ENCODE data around the gene RPS21. TPM values are rescaled to one million over a fixed set of nuclear protein-coding genes. Genes with fewer than 3 reads are reported as not detected.
A peak's percentile ranks its signal among the peaks of the same experiment; 100 is the strongest.

The RPS21 gene
- 3,142 and 3,675 TPM in 2 replicates for total RNA-seq (2014; rRNA removed; shearing (Covaris generic))

- DNase-seq = peak; percentile 99
- Histone ChIP-seq H3K9me3 (replicated peaks) (no peaks in the 10 kb centered on the region), H3K27me3 (no peaks in the 10 kb centered on the region), H3K4me3 (peak within 1 kb of the TSS; percentile 89), H3K27ac (peak within 1 kb of the TSS; percentile 70), H3K4me1 (peaks cover 5% of the 10 kb centered on the region; the same call in 1 of the 2 replicates), H3K36me3 (peaks cover 33% of the 10 kb centered on the region)
These were observed at the start of gene RPS21 for GRCh38 chr20:62386383-62387218. Gene RPS21 (plus strand): TSS chr20:62387103. CDS start chr20:62387339, 236 bp downstream.

DNA sequence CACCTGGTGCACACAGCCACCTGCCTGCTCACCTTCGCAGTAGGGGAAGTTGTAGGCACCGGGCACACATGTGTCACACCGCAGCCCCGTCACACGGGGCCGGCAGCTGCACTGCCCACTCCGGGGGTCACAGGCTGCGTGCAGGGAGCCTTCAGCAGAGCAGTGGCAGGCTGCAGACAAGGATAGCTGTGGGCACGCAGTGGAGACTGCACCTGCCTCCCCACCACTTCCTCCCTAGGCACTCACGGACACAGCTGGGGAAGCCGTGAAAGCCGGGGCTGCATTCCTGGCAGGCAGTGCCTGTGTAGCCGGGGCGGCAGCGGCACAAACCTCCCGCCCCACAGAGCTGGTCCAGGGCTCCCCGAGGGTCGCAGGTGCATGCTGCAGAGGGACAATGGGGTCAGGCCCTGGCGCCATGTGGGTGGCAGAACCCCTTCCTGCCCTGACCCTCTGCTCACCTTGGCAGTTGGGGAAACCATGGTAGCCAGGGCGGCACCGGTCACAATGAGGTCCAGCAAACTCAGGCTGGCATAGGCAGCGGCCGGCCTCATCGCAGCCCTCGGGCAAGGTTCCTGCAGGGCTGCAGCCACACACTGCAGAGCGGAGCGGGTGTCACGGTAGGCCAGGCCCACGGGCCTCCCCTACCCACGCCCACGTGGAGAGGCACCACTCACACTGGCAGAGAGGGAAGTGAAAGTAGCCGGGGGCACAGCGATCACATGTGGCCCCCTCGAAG lies 49.2 kb upstream of the RPS21 start:
- Histone ChIP-seq H3K36me3 (peaks cover 32% of the 10 kb centered on the region; the same call in 1 of the 2 replicates), H3K4me3 (no peak overlapping the region), H3K27me3 (no peaks in the 10 kb centered on the region), H3K27ac (no peak overlapping the region), H3K4me1 (no peaks in the 10 kb centered on the region), H3K9me3 (replicated peaks) (no peaks in the 10 kb centered on the region; the same call in 1 of the 2 replicates)
- no peak for DNase-seq

DNA sequence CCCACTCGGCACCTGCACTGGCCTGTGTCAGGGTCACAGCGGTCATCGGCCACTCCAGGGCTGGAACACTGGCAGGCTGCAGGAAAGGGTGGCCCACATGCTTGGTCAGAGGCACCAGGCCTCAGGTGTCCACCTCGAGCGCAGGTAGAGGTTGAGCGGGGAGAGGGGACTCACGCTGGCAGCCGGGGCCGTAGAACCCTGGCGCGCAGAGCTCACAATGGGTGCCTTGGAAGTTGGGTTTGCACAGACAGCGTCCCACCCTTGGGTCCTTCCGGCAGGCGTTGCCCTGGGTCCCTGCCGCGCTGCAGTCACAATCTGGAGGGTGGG lies 48.6 kb upstream of the RPS21 start:
- no peaks in the 10 kb centered on the region for H3K4me1 ChIP-seq
- H3K9me3 ChIP-seq (replicated peaks) = no peaks in the 10 kb centered on the region; the same call in 1 of the 2 replicates
- H3K27me3 ChIP-seq = no peaks in the 10 kb centered on the region
- no peak overlapping the region for H3K27ac ChIP-seq
- H3K36me3 ChIP-seq = peaks cover 33% of the 10 kb centered on the region; the same call in 1 of the 2 replicates
- no peak overlapping the region for H3K4me3 ChIP-seq
- no peak for DNase-seq

DNA sequence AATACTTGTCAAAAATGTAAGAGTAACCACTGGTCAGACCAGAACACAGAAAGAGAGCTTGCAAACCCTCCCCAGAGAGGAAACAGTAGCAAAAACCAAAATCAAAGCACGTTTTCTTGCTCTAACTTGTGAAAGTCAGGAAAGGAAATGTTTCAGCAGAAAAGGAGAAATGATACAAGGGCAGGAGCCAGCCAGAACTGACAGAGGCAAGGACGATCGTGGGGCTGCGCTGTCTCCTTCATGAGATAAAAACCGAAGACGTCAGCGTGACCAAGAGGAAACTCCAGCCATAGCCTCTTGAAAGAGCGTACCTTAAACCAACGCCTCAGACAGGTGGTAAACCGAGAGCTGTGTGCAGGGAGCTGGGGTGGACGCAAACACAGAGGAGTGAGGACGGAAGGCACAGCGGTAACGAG lies 47.2 kb upstream of the RPS21 start:
- H3K27me3 ChIP-seq = no peaks in the 10 kb centered on the region
- no peak for DNase-seq
- no peak overlapping the region for H3K27ac ChIP-seq
- H3K36me3 ChIP-seq = peaks cover 35% of the 10 kb centered on the region
- H3K4me3 ChIP-seq = no peak overlapping the region
- no peaks in the 10 kb centered on the region for H3K4me1 ChIP-seq
- no peaks in the 10 kb centered on the region; the same call in 1 of the 2 replicates for H3K9me3 ChIP-seq (replicated peaks)

- no peaks in the 10 kb centered on the region for H3K27me3 ChIP-seq
- no peaks in the 10 kb centered on the region; the same call in 1 of the 2 replicates for H3K9me3 ChIP-seq (replicated peaks)
- peaks cover 33% of the 10 kb centered on the region for H3K36me3 ChIP-seq
- no peak for DNase-seq
- no peak overlapping the region for H3K4me3 ChIP-seq
- H3K4me1 ChIP-seq = peaks cover 9% of the 10 kb centered on the region
- no peak overlapping the region for H3K27ac ChIP-seq
These were observed 44.0 kb upstream of the RPS21 start for GRCh38 chr20:62342910-62343309.

DNA sequence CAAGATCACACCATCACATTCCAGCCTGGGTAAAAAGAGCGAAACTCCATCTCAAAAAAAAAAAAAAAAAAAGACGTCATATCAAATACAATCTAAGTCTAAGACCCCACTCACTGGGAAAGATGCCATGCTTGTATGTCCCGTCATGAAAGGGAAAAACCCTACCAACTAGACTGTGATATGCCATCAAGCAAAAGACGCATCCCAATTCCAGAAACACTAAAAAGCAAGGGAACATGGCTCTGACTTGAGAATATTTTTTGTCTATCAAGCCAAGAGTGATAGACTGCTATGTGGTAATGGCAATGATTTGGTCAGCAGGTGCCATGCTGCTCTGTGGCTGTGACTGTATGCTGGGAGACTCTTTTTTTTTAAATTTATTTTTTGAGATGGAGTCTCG lies 42.8 kb upstream of the RPS21 start:
- Histone ChIP-seq H3K4me3 (no peak overlapping the region), H3K36me3 (peaks cover 32% of the 10 kb centered on the region), H3K27me3 (no peaks in the 10 kb centered on the region), H3K4me1 (peaks cover 9% of the 10 kb centered on the region), H3K27ac (no peak overlapping the region), H3K9me3 (replicated peaks) (peaks cover 5% of the 10 kb centered on the region; the same call in 1 of the 2 replicates)
- no peak for DNase-seq

GRCh38 chr20:62344782-62345181 lies 42.1 kb upstream of the RPS21 start:
- DNase-seq = no peak
- Histone ChIP-seq H3K4me3 (no peak overlapping the region), H3K27ac (no peak overlapping the region), H3K27me3 (no peaks in the 10 kb centered on the region), H3K36me3 (peaks cover 28% of the 10 kb centered on the region), H3K9me3 (replicated peaks) (peaks cover 5% of the 10 kb centered on the region; the same call in 1 of the 2 replicates), H3K4me1 (peaks cover 9% of the 10 kb centered on the region)

- H3K4me1 ChIP-seq = peaks cover 9% of the 10 kb centered on the region
These were observed 41.1 kb upstream of the RPS21 start for GRCh38 chr20:62345681-62346370.

GRCh38 chr20:62346398-62347150 lies 40.3 kb upstream of the RPS21 start:
- Histone ChIP-seq H3K9me3 (replicated peaks) (peaks cover 5% of the 10 kb centered on the region; the same call in 1 of the 2 replicates), H3K27me3 (no peaks in the 10 kb centered on the region)

More at GRCh38 chr20:62345681-62346370, 41.1 kb upstream of the RPS21 start:
- H3K4me3 ChIP-seq = no peak overlapping the region
- peaks cover 20% of the 10 kb centered on the region for H3K36me3 ChIP-seq
- DNase-seq = no peak
- H3K27me3 ChIP-seq = no peaks in the 10 kb centered on the region
- H3K27ac ChIP-seq = no peak overlapping the region
- peaks cover 5% of the 10 kb centered on the region; the same call in 1 of the 2 replicates for H3K9me3 ChIP-seq (replicated peaks)

GRCh38 chr20:62347151-62347404 lies 39.8 kb upstream of the RPS21 start:
- peaks cover 9% of the 10 kb centered on the region for H3K4me1 ChIP-seq
- H3K9me3 ChIP-seq (replicated peaks) = peaks cover 5% of the 10 kb centered on the region; the same call in 1 of the 2 replicates
- no peaks in the 10 kb centered on the region for H3K27me3 ChIP-seq
- peaks cover 21% of the 10 kb centered on the region for H3K36me3 ChIP-seq
- no peak overlapping the region for H3K27ac ChIP-seq
- no peak overlapping the region for H3K4me3 ChIP-seq
- no peak for DNase-seq

More at GRCh38 chr20:62346398-62347150, 40.3 kb upstream of the RPS21 start:
- H3K4me3 ChIP-seq = no peak overlapping the region
- H3K27ac ChIP-seq = no peak overlapping the region
- peaks cover 19% of the 10 kb centered on the region for H3K36me3 ChIP-seq
- no peak for DNase-seq
- peaks cover 9% of the 10 kb centered on the region for H3K4me1 ChIP-seq

DNA sequence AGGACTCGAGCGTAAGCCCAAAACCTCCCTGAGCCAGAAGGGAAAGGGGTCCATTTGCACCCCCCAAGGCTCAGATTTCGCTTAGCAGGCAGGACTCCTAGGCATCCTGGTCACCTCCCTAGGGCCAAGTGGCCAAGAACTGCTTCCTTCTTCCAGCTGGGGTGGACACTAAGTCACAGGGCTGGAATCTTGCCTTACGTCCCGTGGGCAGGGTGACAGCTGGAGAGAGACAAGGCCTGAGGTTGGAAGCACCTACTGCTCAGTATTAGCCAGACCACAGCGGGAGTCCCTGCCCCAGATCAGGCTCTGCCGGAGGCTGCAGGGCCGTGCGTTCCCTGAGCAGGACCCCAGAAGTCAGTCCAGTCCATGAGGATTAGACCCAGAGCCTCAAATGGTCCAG lies 39.5 kb upstream of the RPS21 start:
- peaks cover 5% of the 10 kb centered on the region; the same call in 1 of the 2 replicates for H3K9me3 ChIP-seq (replicated peaks)
- no peak overlapping the region for H3K4me3 ChIP-seq
- no peaks in the 10 kb centered on the region for H3K27me3 ChIP-seq
- no peak for DNase-seq
- H3K27ac ChIP-seq = no peak overlapping the region
- peaks cover 9% of the 10 kb centered on the region for H3K4me1 ChIP-seq
- H3K36me3 ChIP-seq = peaks cover 21% of the 10 kb centered on the region

DNA sequence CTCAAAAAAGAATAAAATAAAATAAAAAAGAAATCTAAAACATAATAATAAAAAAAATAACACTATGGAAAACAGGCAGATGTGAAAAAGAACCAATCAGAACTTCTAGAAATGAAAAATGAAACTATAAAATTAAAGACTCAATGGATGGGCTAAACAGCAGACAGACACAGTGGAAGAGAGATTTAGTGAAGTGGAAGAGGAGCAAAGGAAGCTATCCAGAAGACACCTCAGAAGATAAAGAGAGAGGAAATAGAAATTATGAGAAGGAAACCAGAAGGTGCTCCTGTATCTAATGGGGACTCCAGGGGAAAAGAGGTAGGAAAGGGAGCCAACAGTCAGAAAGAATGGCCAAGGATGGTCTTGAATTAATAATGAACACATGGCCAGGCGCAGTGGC lies 38.3 kb upstream of the RPS21 start:
- no peak for DNase-seq
- H3K4me1 ChIP-seq = peaks cover 9% of the 10 kb centered on the region
- H3K27me3 ChIP-seq = no peaks in the 10 kb centered on the region
- H3K4me3 ChIP-seq = no peak overlapping the region
- H3K36me3 ChIP-seq = peaks cover 16% of the 10 kb centered on the region
- no peak overlapping the region for H3K27ac ChIP-seq
- peaks cover 5% of the 10 kb centered on the region; the same call in 1 of the 2 replicates for H3K9me3 ChIP-seq (replicated peaks)

- Histone ChIP-seq H3K9me3 (replicated peaks) (peaks cover 5% of the 10 kb centered on the region; the same call in 1 of the 2 replicates), H3K36me3 (peaks cover 14% of the 10 kb centered on the region)
- DNase-seq = no peak
These were observed 37.3 kb upstream of the RPS21 start for GRCh38 chr20:62349556-62350097.

More at GRCh38 chr20:62349556-62350097, 37.3 kb upstream of the RPS21 start:
- Histone ChIP-seq H3K4me1 (peaks cover 12% of the 10 kb centered on the region), H3K4me3 (no peak overlapping the region), H3K27ac (no peak overlapping the region), H3K27me3 (no peaks in the 10 kb centered on the region)

Measured in SJCRH30 (cell line).